K562 (cell line): ENCODE measurements around the gene PHF1. TPM values are rescaled to one million over a fixed set of nuclear protein-coding genes. Genes with fewer than 3 reads are reported as not detected.

Source experiments
- ATF1 ChIP-seq, 2 experiments: fragments of 450-650 bp in 1 of 2; IDR thresholded peaks; 2 replicates each; pipeline ENCODE4 v1.6.1; 2016; ENCODE audit warnings: missing compliant biosample characterization in 1 of 2, missing genetic modification characterization in 1 of 2
- DIDO1 ChIP-seq: fragments of 450-650 bp; IDR thresholded peaks from 2 replicates; pipeline ENCODE4 v1.6.1; 2016; ENCODE audit warnings: low read depth, missing biosample characterization, missing genetic modification characterization
- E4F1 ChIP-seq: fragments of 250-450 bp; sonication (Bioruptor Pico); IDR thresholded peaks from 2 replicates; pipeline ENCODE4 v1.5.0; 2021; ENCODE audit warnings: mild to moderate bottlenecking, borderline replicate concordance
- ERF ChIP-seq: fragments of 450-650 bp; formaldehyde crosslinking; IDR thresholded peaks from 2 replicates; pipeline ENCODE4 v1.4.0; 2020; ENCODE audit warnings: mild to moderate bottlenecking, mixed read lengths
- ETS1 ChIP-seq: conservative IDR thresholded peaks from 2 replicates; pipeline ENCODE4 v1.6.1; 2011; ENCODE audit warnings: low read depth, mild to moderate bottlenecking, low read length; ENCODE audit not compliant: control insufficient read depth
- HNRNPLL ChIP-seq: fragments of 200-400 bp; formaldehyde crosslinking; IDR thresholded peaks from 2 replicates; pipeline ENCODE4 v1.6.1; 2017; ENCODE audit warnings: low read length, low read depth, mild to moderate bottlenecking; ENCODE audit not compliant: poor library complexity, severe bottlenecking
- JUNB ChIP-seq: fragments of 450-650 bp; formaldehyde crosslinking; conservative IDR thresholded peaks from 2 replicates; pipeline ENCODE4 v1.4.0; 2020; ENCODE audit warnings: mild to moderate bottlenecking
- KDM2B ChIP-seq: fragments of 250-450 bp; sonication (Bioruptor Pico); IDR thresholded peaks from 2 replicates; pipeline ENCODE4 v1.8.0; 2021; ENCODE audit warnings: mild to moderate bottlenecking, moderate library complexity
- MAX ChIP-seq: sonication (generic); formaldehyde crosslinking; IDR thresholded peaks from 2 replicates; pipeline ENCODE4 v1.9.0; 2022; ENCODE audit warnings: mild to moderate bottlenecking, missing genetic modification reagents
- MTA3 ChIP-seq: fragments of 450-650 bp; formaldehyde crosslinking; IDR thresholded peaks from 2 replicates; pipeline ENCODE4 v1.6.1; 2017; ENCODE audit warnings: mild to moderate bottlenecking, borderline replicate concordance
- NEUROD1 ChIP-seq: fragments of 150-350 bp; IDR thresholded peaks from 2 replicates; pipeline ENCODE4 v1.6.1; 2014; ENCODE audit warnings: borderline replicate concordance, low read length, low read depth; ENCODE audit not compliant: partially characterized antibody
- NFYB ChIP-seq: IDR thresholded peaks from 2 replicates; pipeline ENCODE4 v1.6.1; 2011; ENCODE audit warnings: mild to moderate bottlenecking, moderate library complexity; ENCODE audit not compliant: insufficient read length; ENCODE audit errors: extremely low read depth
- NONO ChIP-seq, 2 experiments: fragments of 200-400 bp in 1 of 2; fragments of 450-650 bp in 1 of 2; formaldehyde crosslinking in 1 of 2; IDR thresholded peaks; 2 replicates each; pipeline ENCODE4 v1.6.1; 2017; ENCODE audit warnings: low read depth in 2 of 2, mild to moderate bottlenecking in 2 of 2, moderate library complexity in 2 of 2, low read length in 1 of 2
- NRF1 ChIP-seq, 2 experiments: fragments of 450-650 bp; IDR thresholded peaks in 1 of 2; conservative IDR thresholded peaks in 1 of 2; 2 replicates each; pipeline ENCODE4 v1.6.1; 2014; ENCODE audit warnings: mild to moderate bottlenecking in 2 of 2
- RBFOX2 ChIP-seq: fragments of 200-400 bp; formaldehyde crosslinking; IDR thresholded peaks from 2 replicates; pipeline ENCODE4 v1.6.1; 2017; ENCODE audit warnings: low read depth, mild to moderate bottlenecking, low read length, moderate library complexity
- RCOR1 ChIP-seq, 2 experiments: IDR thresholded peaks; 2 replicates each; pipeline ENCODE4 v1.6.1; 2012; ENCODE audit warnings: low read depth in 2 of 2, low read length in 2 of 2, borderline replicate concordance in 1 of 2, improper control_type of control experiment in 1 of 2
- UBTF ChIP-seq, 2 experiments: IDR thresholded peaks; 2 replicates each; pipeline ENCODE4 v1.6.1; 2012; ENCODE audit warnings: improper control_type of control experiment in 2 of 2, low read depth in 2 of 2, low read length in 2 of 2, borderline replicate concordance in 1 of 2
- polyA plus RNA-seq, 8 experiments: library from polyadenylated mRNA; depleted of rRNA in 4 of 8; stranded (reverse) in 5 of 8; unstranded in 3 of 8; fragments of >200 nt; fragmentation: Nextera tagmentation in 2 of 8; fragmentation: Illumina TruSeq in 1 of 8; extraction: Ambion mirVana in 2 of 8; extraction: Trizol in 1 of 8; gene quantifications; 2 replicates each; pipeline versions ENCODE4 v1.2.1 to v1.2.3, GENCODE V29; 2011 to 2014; ENCODE audit warnings: inconsistent platforms in 1 of 8, missing spikeins in 1 of 8
- total RNA-seq, 7 experiments: library from RNA; depleted of rRNA in 6 of 7; stranded (reverse); fragments of >200 nt in 6 of 7; fragmentation: Illumina TruSeq in 2 of 7; extraction: Trizol in 2 of 7; gene quantifications; 2 replicates each; pipeline versions ENCODE4 v1.2.1 to v1.2.3, GENCODE V29; 2011 to 2021; ENCODE audit warnings: low replicate concordance in 1 of 7

Gene PHF1
- total and polyA plus RNA-seq, 9 of the 15 experiments (the other 6 are each of a cell fraction or from before 2014, with no cell fraction given): 3.7 to 64.2 (median 33.7) TPM

- TF ChIP-seq E4F1 (CRISPR knock-in tag) (no peak), NONO (IDR thresholded peaks at IDR 0.05; ENCODE audit: low read depth in 2 of 2, low read length in 1 of 2) (no peak), NFYB (no peak), ETS1 (no peak), DIDO1 (tag) (no peak), RCOR1 (IDR thresholded peaks at IDR 0.05; ENCODE audit: borderline replicate concordance in 1 of 2, low read depth in 2 of 2, low read length in 2 of 2) (0 out of 4 replicates have a peak, but pooled peaks of 1 of the 2 experiments have one; percentile 21), RBFOX2 (0 out of 2 replicates have a peak, but pooled peaks have one; percentile 23), MTA3 (peak; percentile 61; the same call in 1 of the 2 replicates), ATF1 (CRISPR knock-in tag; IDR thresholded peaks at IDR 0.05) (no peak), ATF1 (tag; IDR thresholded peaks at IDR 0.05) (0 out of 2 replicates have a peak, but pooled peaks have one; percentile 25), MAX (CRISPR knock-in tag) (peak; percentile 24; the same call in 1 of the 2 replicates), NRF1 (conservative IDR thresholded peaks at IDR 0.05 in 1 of 2, IDR thresholded peaks at IDR 0.05 in 1 of 2) (peak; percentile 89 to 91), JUNB (CRISPR knock-in tag) (no peak), UBTF (IDR thresholded peaks at IDR 0.05; ENCODE audit: borderline replicate concordance in 1 of 2, low read depth in 2 of 2, low read length in 2 of 2) (peak in 1 of 2 experiments; percentile 63; a peak in 1 of 4 replicates), HNRNPLL (peak; percentile 61), KDM2B (peak; percentile 93; the same call in 1 of the 2 replicates), ERF (CRISPR knock-in tag) (0 out of 2 replicates have a peak, but pooled peaks have one; percentile 15), NEUROD1 (no peak)
Measured at GRCh38 chr6:33440649-33441309, 30.0 kb downstream of the PHF1 start (continued).
